Erythroblast (primary cell): Measurements from ENCODE around the gene DNAH9.
A peak's percentile ranks its signal among the peaks of the same experiment; 100 is the strongest.
"Not testable (repeated sequence)": the region's sequence is repeated elsewhere in the genome, so short reads cannot be mapped to it uniquely, and the experiment has no call there.

ENCODE experiments used
- DNase-seq, 2 experiments: peaks; one replicate each; lab custom pipeline; 2025; lab: John Stamatoyannopoulos, UW
- GATA1 ChIP-seq: IDR thresholded peaks from 2 replicates; pipeline ENCODE4 v1.6.1; 2011; ENCODE audit warnings: low read depth, mild to moderate bottlenecking, control low read depth, low read length, moderate library complexity
- POLR2A ChIP-seq: IDR thresholded peaks from 2 replicates; pipeline ENCODE4 v1.6.1; 2011; ENCODE audit warnings: mild to moderate bottlenecking, low read length

DNAH9 gene

GRCh38 chr17:11924076-11924475 lies 325.8 kb downstream of the DNAH9 start:
- no peak for TF ChIP-seq POLR2A
- TF ChIP-seq GATA1: no peak
- no peak for DNase-seq

DNA sequence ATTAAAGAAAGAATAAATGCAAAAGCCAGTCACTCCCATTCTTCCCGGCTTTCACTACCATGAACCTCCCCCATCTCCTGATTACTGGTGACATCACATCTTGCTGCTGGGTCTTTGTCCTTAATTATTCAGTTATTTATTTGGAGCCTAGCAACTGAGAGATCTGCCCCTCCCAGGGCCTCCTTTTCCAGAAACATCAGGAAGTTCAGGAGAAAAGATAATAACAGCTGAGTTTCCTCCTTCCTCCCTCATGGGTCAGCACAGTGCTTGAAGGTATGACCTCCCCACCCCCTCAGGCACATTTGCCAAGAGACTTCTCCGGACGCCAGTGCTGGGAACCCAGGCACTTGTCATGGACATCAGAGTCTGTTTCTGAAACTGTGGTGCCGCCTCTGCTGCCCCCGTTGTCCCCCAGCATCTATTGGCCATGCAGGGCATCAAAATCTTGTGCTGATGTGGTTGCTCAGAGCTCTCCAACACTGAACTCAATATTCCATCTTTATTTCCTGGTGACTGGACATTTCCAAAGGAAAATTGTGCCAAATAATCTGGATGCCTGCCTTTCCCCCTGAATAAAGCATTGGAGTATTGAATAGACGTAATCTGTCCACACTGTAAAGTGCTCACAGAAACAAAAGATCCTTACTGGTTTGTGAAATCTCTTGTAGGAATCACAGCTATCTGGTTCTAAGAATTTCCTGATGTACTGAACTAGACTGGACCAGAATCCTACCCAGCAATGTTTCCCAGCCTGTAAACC lies 327.2 kb downstream of the DNAH9 start:
- TF ChIP-seq GATA1: no peak
- DNase-seq: no peak

GRCh38 chr17:11928436-11928835 lies 330.2 kb downstream of the DNAH9 start:
- DNase-seq: peak; percentile 43 to 60
- no peak for TF ChIP-seq POLR2A
- TF ChIP-seq GATA1: no peak

GRCh38 chr17:11932337-11932898 lies 334.1 kb downstream of the DNAH9 start:
- no peak for DNase-seq
- TF ChIP-seq GATA1: no peak
- no peak for TF ChIP-seq POLR2A

DNA sequence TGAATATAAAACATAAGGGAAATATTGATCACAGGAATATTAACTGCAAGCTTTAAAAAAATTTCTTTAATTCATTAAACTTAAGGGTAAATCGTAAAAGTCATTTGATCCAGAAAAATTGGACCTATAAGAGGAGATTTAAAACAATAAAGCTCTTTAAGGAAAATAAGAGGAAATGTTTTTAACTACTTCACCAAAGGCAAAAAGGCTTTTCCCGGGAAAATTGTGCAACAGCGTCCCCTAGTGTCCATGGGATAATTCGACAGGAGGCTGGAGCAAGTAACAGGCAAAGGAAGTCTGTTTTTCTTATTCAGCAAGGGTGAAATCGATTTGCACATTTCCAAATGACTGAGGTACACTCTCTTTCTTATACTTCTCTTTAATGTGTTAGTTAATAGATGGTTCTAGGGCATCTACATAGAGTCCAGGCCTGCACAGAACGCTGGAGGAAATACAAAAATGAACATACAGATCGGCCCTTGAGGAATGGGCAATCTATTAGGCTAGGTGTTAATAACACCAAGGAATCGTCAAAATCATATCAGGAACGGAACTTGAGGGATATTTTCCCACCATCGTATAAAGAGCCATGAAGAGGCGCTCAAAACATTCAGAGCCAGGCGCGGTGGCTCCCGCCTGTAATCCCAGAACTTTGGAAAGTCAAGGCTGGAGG lies 337.6 kb downstream of the DNAH9 start:
- DNase-seq: peak; percentile 71 to 88
- no peak for TF ChIP-seq GATA1
- no peak for TF ChIP-seq POLR2A

DNA sequence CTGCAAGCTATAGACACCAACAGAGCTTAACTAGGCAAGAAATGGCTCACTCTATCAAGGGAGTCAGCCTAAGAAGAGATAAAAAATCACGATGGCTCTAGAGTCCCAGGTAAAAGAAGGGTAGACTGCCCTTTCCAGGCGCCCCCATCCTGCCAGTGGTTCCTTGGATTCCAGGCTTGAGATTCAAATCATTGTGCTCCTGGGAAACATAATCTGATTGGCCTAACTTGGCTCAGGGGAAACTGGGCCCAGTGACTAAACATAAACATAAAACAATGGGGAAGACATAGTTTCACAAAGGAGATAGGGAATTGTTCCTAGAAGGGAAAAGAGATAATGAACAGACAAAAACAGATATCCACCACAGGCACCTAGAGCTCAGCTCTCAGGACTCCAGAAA lies 342.6 kb downstream of the DNAH9 start:
- DNase-seq: no peak
- TF ChIP-seq POLR2A: no peak

DNA sequence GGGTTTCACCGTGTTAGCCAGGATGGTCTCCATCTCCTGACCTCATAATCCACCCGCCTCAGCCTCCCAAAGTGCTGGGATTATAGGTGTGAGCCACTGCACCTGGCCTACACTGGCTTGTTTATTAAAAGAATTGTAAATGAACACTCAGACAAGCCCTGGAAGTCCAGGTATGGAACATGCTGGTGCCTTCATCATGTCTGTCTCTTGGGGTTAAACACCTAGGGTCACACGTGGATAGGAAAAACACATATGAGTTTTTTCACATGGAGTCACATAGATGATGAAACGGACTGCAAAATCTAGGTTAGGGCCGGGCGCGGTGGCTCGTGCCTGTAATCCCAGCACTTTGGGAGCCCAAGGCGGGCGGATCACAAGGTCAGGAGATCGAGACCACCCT lies 344.8 kb downstream of the DNAH9 start:
- DNase-seq: not testable (repeated sequence)

- TF ChIP-seq GATA1 (no peak), POLR2A (no peak)
- DNase-seq: no peak
These were observed 345.6 kb downstream of the DNAH9 start for GRCh38 chr17:11943759-11944347.

GRCh38 chr17:11944587-11944986 lies 346.3 kb downstream of the DNAH9 start:
- no peak for TF ChIP-seq POLR2A
- TF ChIP-seq GATA1: no peak
- no peak for DNase-seq

DNA sequence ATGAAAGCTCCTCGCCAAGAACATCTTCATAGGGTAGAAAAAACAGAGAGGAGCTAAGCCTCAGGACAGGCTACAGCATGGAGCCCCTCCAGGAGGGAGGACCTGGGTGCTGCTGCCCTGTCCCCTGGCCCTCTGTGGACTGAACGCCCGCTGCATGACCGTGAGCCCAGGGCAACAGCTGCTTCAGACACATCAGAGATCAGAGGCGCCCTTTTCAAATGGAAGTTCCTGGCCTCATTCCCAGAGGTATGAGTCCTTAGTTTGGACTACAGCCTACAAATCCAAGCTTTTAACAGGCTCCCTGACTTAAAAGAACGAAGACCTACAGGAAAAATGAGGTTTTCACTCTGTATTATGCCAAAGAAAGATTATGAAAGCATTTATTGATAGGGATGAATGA lies 350.5 kb downstream of the DNAH9 start:
- DNase-seq: no peak
- TF ChIP-seq GATA1: no peak
- no peak for TF ChIP-seq POLR2A

GRCh38 chr17:11949571-11949970 lies 351.3 kb downstream of the DNAH9 start:
- not testable (repeated sequence) for DNase-seq

DNA sequence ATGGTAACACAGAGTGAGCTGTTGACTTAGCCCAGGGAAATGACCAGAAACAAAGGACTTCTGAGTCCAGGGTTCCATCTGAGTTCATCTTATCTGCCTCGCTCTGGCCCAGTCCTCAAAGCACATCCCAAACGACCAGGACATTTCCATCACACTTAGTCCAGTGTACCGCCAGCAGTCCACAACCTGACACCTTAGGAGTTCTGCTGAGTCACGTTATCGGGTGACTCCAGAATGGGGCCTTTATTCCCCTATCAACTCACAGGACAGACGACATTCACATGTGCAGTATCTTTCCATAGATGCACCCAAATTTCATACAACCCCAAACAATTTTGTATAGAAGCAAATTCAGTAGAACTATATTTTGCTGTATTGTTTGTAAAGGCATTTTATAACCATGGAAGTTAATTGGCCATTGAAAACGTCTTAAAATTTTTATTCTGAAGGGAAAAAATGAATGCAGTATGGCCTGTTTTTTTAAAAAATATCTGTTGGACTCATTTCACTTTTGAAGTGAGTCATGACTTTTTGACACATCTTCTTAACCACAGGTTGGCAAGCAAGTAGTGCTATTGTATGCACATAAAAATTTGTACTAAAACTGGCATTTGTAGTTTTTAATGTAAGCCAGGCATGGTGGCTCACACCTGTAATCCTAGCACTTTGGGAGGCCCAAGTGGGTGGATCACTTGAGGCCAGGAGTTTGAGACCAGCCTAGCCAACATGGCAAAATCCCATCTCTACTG lies 352.7 kb downstream of the DNAH9 start:
- TF ChIP-seq GATA1: no peak
- TF ChIP-seq POLR2A: no peak
- DNase-seq: no peak

DNA sequence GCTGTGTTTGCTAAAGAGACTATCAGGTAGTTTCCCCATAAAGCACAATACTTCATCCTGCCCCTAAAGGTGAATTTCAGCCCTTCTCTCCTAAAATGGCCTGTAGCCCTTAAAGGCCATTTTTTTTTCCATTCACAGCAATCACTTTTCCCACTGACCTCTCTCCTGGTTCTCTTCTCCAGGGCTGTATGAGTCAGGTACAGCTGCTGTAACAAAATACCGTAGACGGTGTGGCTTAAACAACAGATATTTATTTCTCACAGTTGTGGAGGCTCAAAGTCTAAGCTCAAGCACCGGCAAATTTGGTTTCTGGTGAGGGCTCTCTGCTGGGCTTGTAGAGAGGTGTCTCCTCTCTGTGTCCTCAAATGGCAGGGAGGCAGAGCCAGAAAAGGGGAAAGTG lies 354.3 kb downstream of the DNAH9 start:
- DNase-seq: no peak
- TF ChIP-seq GATA1: no peak
- no peak for TF ChIP-seq POLR2A

DNA sequence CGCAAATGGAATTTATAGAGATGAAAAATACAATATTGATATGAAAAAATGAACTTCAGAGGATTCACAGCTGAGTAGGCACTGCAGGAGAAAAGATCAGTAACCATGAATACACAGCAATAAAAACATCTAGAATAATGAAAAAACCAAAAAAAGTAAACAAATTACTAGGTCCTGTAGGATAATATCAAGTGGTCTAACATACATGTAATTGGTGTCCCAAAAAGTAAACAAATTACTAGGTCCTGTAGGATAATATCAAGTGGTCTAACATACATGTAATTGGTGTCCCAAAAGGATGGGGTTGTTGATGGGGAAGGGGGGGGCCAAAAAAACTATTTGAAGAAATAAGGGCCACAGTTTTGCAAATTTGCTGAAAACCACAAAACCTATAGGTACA lies 355.7 kb downstream of the DNAH9 start:
- TF ChIP-seq GATA1 (no peak), POLR2A (no peak)
- peak; percentile 12 to 14 for DNase-seq
